ENCODE results near the gene FES. TPM values are rescaled to one million over a fixed set of nuclear protein-coding genes. Genes with fewer than 3 reads are reported as not detected.

The FES gene
- total and polyA plus RNA-seq, 2 of the 13 experiments (the other 11 are each of a cell fraction or from before 2014, with no cell fraction given) = 4.0 to 9.5 TPM

GRCh38 chr15:90902040-90902839 is 17.9 kb downstream of the FES start (continued):
- TF ChIP-seq, protein P1, sequence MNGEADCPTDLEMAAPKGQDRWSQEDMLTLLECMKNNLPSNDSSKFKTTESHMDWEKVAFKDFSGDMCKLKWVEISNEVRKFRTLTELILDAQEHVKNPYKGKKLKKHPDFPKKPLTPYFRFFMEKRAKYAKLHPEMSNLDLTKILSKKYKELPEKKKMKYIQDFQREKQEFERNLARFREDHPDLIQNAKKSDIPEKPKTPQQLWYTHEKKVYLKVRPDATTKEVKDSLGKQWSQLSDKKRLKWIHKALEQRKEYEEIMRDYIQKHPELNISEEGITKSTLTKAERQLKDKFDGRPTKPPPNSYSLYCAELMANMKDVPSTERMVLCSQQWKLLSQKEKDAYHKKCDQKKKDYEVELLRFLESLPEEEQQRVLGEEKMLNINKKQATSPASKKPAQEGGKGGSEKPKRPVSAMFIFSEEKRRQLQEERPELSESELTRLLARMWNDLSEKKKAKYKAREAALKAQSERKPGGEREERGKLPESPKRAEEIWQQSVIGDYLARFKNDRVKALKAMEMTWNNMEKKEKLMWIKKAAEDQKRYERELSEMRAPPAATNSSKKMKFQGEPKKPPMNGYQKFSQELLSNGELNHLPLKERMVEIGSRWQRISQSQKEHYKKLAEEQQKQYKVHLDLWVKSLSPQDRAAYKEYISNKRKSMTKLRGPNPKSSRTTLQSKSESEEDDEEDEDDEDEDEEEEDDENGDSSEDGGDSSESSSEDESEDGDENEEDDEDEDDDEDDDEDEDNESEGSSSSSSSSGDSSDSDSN (CRISPR knock-in tag; IDR thresholded peaks at IDR 0.05) = peak; percentile 84
- no peak for TF ChIP-seq E2F1 (CRISPR knock-in tag; IDR thresholded peaks at IDR 0.05)
- peak; percentile 33; the same call in 1 of the 2 replicates for TF ChIP-seq PHF20 (CRISPR knock-in tag; IDR thresholded peaks at IDR 0.05)
- TF ChIP-seq CBX1 (IDR thresholded peaks at IDR 0.05; ENCODE audit: low read depth) = peak; percentile 48
- TF ChIP-seq, protein P2, sequence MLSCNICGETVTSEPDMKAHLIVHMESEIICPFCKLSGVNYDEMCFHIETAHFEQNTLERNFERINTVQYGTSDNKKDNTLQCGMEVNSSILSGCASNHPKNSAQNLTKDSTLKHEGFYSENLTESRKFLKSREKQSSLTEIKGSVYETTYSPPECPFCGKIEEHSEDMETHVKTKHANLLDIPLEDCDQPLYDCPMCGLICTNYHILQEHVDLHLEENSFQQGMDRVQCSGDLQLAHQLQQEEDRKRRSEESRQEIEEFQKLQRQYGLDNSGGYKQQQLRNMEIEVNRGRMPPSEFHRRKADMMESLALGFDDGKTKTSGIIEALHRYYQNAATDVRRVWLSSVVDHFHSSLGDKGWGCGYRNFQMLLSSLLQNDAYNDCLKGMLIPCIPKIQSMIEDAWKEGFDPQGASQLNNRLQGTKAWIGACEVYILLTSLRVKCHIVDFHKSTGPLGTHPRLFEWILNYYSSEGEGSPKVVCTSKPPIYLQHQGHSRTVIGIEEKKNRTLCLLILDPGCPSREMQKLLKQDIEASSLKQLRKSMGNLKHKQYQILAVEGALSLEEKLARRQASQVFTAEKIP (CRISPR knock-in tag; IDR thresholded peaks at IDR 0.05; ENCODE audit: borderline replicate concordance) = no peak
- TF ChIP-seq MBD4 (IDR thresholded peaks at IDR 0.05; ENCODE audit: borderline replicate concordance, low read length) = no peak
- no peak; the same call in 1 of the 2 replicates for TF ChIP-seq ZSCAN21 (CRISPR knock-in tag; IDR thresholded peaks at IDR 0.05; ENCODE audit: borderline replicate concordance)
- TF ChIP-seq THAP8 (CRISPR knock-in tag; IDR thresholded peaks at IDR 0.05; ENCODE audit: borderline replicate concordance) = no peak
- TF ChIP-seq PPARG (CRISPR knock-in tag; conservative IDR thresholded peaks at IDR 0.05) = peak; percentile 45; the same call in 1 of the 2 replicates
- TF ChIP-seq SRY (CRISPR knock-in tag; IDR thresholded peaks at IDR 0.05) = peak; percentile 49; the same call in 1 of the 2 replicates
- 0 out of 2 replicates have a peak, but pooled peaks have one; percentile 23 for TF ChIP-seq TBX2 (CRISPR knock-in tag; IDR thresholded peaks at IDR 0.05; ENCODE audit: borderline replicate concordance)
- TF ChIP-seq STAG1 (CRISPR knock-in tag; IDR thresholded peaks at IDR 0.05) = peak; percentile 41
- peak; percentile 85 for TF ChIP-seq BCL6 (CRISPR knock-in tag; IDR thresholded peaks at IDR 0.05)
- no peak for TF ChIP-seq TAF15 (IDR thresholded peaks at IDR 0.05; ENCODE audit: low read depth, low read length, poor library complexity, severe bottlenecking)
- peak; percentile 49; the same call in 1 of the 2 replicates for TF ChIP-seq DMAP1 (CRISPR knock-in tag; IDR thresholded peaks at IDR 0.05)
- TF ChIP-seq, protein P3, sequence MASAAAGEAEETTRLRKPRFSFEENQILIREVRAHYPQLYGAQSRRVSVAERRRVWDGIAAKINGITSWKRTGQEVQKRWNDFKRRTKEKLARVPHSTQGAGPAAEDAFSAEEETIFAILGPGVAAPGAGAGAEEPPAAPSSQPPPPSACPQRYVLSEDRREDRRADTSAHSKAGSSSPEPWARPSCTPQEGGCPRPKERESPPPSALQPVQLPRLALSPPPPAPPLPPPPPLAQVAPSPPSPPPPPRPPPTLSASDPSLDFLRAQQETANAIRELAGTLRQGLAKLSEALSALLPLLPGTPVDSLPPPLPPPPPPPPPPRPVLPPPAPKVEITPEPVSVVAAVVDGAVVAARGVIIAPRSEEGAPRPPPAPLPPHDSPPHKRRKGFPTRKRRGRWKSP (CRISPR knock-in tag; IDR thresholded peaks at IDR 0.05) = peak; percentile 98
- TF ChIP-seq TRIM22 (IDR thresholded peaks at IDR 0.05) = no peak
- peak; percentile 65 for TF ChIP-seq ZBTB38 (CRISPR knock-in tag; IDR thresholded peaks at IDR 0.05)
- TF ChIP-seq KAT7 (CRISPR knock-in tag; IDR thresholded peaks at IDR 0.05; ENCODE audit: borderline replicate concordance) = no peak
- 0 out of 2 replicates have a peak, but pooled peaks have one; percentile 22 for TF ChIP-seq BRD4 (CRISPR knock-in tag; IDR thresholded peaks at IDR 0.05)

Data from HepG2 (cell line).